HG03039 (cell line): ENCODE data around the gene CDH10.

ENCODE experiments used
- ATAC-seq: cut with Tn5 transposase; IDR thresholded peaks from one replicate; pipeline ENCODE4 v1.9.1; 2021; ENCODE audit warnings: mild to moderate bottlenecking, moderate library complexity; ENCODE audit not compliant: unreplicated experiment

CDH10 gene

DNA sequence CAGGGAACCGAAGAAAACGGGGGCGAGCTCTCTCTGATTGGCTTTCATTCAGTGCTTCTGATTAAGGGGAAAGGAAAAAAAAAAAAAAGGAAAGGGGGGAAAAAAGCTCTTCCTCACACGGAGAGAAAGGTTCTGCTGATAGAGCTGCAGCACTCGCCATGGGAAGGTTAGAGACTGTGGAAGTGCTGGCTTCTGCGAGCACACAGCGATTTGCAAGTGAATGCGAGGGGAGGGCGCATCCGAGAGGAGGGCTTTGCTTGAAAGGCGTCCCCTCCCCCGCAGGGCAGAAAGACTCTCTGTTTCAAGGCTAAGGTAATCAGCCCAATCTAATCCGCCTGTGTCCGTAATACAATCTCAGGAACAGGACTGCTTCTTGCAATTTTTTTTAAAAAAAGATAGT lies at the start of gene CDH10:
Gene CDH10 (minus strand): TSS at position 218 of the 400 bp plus-strand sequence. CDS start 51,488 bp downstream, outside the sequence.
- ATAC-seq, result no peak

DNA sequence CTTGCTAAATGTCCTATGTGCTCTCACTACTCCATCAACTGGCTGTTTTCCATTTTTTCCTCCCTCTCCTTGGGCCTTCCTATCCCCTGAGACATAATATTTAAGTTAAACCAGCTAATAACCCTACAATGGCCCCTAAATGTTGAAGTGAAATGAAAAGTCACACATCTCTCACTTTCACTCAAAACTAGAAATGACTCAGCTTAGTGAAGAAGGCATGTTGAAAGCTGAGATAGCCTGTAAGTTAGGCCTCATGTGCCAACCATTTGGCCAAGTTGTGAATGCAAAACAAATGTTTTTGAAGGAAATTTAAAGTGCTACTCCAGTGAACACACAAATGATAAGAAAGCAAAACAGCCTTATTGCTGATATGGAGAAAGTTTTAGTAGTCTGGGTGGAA lies 48.8 kb upstream of the CDH10 start:
- no peak for ATAC-seq

- no peak for ATAC-seq
These were observed 46.3 kb upstream of the CDH10 start for GRCh38 chr5:24691074-24691473.

- ATAC-seq, result no peak
These were observed 36.3 kb upstream of the CDH10 start for GRCh38 chr5:24681106-24681505.

GRCh38 chr5:24668050-24668449 lies 23.3 kb upstream of the CDH10 start:
- no peak for ATAC-seq

GRCh38 chr5:24649531-24649930 lies 4.8 kb upstream of the CDH10 start:
- ATAC-seq, result no peak

GRCh38 chr5:24646915-24647314 lies 2.1 kb upstream of the CDH10 start:
- no peak for ATAC-seq

DNA sequence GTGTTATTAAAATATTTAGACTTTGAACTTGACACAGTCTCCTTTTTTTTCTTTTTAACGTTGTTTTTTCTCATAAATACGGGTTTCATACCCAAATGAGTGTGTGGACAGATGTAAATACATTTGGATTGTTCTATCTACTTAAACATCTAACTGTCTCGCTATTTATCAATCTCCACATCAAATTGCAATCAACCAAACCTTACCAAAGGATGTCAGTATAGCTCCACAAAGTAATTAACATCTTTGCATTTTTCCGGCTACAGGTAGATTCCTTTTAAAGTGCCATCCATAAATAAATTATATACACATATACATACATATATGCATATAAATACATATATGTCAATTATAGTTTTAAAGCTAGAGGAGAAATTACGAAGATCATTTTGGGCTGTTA lies 705 bp upstream of the CDH10 start:
- ATAC-seq, result no peak

DNA sequence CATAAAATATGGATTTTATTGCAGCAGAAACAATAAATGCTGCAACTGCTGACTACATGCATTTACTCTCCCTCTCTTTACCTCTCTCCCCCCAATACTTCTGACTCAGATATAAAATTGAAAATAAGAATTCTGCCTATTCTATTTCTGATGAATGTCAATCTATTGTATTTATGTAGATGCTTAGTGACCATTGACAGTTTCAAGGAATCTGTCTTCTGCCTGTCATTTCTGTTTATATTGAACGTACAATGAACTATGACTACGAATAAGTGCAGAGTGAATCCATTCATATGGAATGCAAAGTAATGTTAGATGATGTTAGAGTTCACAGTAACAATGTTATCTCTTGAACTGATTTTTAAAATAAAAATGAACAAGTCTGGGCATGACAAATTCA lies 898 bp downstream of the CDH10 start:
- ATAC-seq, result no peak

DNA sequence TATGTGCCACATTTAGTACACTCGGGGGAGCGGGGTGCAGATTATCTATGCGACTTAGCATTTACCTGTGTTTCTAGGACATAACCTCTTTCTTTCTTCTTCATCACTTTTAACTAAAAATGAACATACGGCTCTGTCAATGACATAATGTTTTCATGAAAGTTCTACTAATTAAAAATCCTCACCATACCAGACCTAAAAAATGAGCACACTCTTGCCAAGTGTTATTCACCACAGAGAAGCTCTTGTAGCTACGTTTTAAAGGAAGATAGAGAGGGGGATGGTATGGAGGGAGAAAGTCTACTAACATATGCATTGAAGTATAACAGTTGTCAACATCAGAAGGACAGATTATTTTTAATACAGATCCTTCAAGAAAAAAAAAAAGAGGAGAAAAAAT lies 1.6 kb downstream of the CDH10 start:
- no peak for ATAC-seq

GRCh38 chr5:24642022-24642421 lies 2.8 kb downstream of the CDH10 start:
- no peak for ATAC-seq

GRCh38 chr5:24635209-24635608 lies 9.6 kb downstream of the CDH10 start:
- ATAC-seq, result no peak

- ATAC-seq, result no peak
These were observed 11.0 kb downstream of the CDH10 start for GRCh38 chr5:24633715-24634325.

DNA sequence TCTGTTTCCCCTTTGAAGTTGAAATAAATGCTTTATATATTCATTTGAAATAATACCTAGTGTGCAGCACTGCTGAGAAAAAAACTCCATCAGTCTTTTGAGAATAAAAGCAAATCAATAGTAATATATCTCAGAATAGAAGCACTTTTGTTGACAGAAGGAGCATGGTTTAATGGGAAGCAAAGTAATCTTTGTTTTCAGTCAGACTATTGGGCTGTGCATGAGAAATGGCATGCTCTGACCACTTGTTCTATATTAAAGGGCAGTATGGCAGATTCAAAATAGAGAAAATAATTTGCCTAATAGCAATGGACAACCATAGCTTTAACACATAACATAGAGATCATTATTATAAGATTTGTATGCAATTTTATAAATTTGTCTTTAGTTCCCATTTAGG lies 12.4 kb downstream of the CDH10 start:
- ATAC-seq, result no peak

- no peak for ATAC-seq
These were observed 13.9 kb downstream of the CDH10 start for GRCh38 chr5:24630918-24631317.

GRCh38 chr5:24629798-24630197 lies 15.0 kb downstream of the CDH10 start:
- ATAC-seq, result no peak

DNA sequence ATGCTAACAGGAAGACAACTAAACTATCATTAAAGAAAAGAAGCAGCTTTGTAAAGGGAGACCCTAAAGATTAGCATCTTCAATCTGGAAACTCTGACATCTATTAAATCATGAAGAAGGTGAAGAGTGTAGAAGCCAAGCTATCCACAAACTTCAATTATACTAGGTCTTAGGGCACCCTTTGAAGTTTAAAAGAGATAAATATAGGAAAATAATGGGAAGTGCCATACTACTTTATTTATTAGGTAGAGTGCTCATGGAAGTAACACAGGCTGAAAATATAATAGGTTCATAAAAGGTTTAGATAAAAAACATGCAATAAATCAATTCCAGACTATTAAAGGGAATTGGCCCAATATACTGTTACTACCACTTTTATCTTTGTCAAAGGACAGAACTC lies 19.9 kb downstream of the CDH10 start:
- ATAC-seq, result no peak

- no peak for ATAC-seq
These were observed 21.2 kb downstream of the CDH10 start for GRCh38 chr5:24623624-24624023.

GRCh38 chr5:24623031-24623430 lies 21.7 kb downstream of the CDH10 start:
- ATAC-seq, result no peak

DNA sequence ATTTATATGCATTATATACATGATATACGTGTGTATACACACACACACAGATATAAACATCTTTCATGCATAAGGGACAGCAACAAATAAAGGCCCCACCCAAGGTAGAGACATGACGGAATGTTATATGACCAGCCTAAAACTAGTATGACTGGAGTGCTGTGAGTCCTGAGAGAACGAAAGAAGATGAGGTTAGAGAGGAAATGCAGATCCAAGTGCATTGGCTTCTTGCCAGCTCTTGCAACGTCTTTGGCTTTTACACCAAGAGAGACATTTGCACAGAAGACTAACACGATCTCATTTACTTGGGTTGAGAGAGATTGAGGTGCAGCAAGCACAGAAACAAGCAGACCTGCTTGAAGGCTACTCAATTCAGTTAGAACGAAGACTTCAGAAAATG lies 23.0 kb downstream of the CDH10 start:
- ATAC-seq, result no peak

DNA sequence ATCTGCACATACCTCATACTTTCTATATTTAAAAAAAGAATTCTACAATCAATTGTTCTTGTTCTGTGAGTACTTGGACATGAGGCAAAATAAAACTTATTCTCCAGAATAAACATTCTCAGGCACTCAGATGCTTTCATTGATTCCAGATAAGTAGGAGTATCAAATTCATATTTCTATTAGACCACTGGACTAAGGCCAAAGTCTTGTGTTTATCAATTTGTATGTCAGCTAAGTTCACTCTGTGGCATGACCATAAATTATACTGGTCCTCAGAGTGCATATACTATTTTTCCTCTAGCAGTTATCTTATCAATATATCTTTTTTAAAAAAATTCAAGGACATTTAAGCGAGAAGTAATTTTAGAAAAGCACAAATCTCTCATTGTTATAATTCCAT lies 28.2 kb downstream of the CDH10 start:
- ATAC-seq, result no peak

- ATAC-seq, result no peak
These were observed 29.6 kb downstream of the CDH10 start for GRCh38 chr5:24615159-24615558.

DNA sequence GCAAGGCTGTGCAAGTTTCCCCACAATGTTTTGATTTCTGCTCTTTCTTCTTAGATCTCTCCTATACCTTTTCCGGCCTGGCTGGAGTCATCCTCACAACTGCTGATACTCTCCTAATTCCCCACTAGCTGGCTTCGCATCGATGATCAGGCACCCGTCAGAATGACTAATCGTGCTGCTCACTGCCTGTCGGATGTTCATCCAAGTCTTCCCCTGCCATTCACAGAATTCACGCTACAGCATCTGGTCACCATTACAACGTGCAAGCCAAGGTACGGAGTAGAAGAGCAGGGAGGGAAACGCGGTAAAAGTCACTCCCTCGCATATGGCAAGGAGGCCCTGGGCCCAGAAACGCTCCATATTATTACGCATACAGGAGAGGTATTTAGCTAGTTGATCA lies 35.1 kb downstream of the CDH10 start:
- no peak for ATAC-seq
